Measurements from ENCODE around the gene NRAS. TPM values are rescaled to one million over a fixed set of nuclear protein-coding genes. Genes with fewer than 3 reads are reported as not detected.

The NRAS gene
- total RNA-seq, 1 experiment from 2014 or later = 29.1 TPM

DNA sequence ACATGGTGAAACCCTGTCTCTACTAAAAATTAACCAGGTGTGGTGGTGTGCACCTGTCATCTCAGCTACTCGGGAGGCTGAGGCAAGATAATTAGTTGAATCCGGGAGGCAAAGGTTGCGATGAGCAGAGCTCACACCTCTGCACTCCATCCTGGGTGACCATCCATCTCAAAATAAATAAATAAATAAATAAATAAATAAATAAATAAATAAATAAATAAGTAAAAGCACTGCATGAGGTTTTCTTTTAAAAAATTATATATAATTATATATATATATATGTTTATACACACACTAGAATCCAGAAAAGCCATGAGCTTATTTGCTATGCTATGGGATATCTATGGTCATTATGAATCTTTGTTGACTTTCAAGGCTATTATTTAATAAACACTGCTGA, 23.6 kb downstream of the NRAS start:
- Mint-ChIP-seq H3K9me3 (ENCODE audit: low read depth, unreplicated experiment) (no peaks in the 10 kb centered on the region), H3K27me3 (ENCODE audit: unreplicated experiment) (peaks cover 30% of the 10 kb centered on the region), H3K36me3 (ENCODE audit: insufficient read depth, unreplicated experiment) (no peaks in the 10 kb centered on the region), H3K4me1 (ENCODE audit: low read depth, unreplicated experiment) (no peaks in the 10 kb centered on the region), H3K27ac (ENCODE audit: unreplicated experiment) (no peak overlapping the region), H3K4me3 (ENCODE audit: low read depth, unreplicated experiment) (no peak overlapping the region)
- intact Hi-C loops (cut with micrococcal nuclease; ENCODE audit: unreplicated experiment) = no loop called here
- BruUV-seq (replicated peaks) = no TSS peak
- TF ChIP-seq, protein P1, sequence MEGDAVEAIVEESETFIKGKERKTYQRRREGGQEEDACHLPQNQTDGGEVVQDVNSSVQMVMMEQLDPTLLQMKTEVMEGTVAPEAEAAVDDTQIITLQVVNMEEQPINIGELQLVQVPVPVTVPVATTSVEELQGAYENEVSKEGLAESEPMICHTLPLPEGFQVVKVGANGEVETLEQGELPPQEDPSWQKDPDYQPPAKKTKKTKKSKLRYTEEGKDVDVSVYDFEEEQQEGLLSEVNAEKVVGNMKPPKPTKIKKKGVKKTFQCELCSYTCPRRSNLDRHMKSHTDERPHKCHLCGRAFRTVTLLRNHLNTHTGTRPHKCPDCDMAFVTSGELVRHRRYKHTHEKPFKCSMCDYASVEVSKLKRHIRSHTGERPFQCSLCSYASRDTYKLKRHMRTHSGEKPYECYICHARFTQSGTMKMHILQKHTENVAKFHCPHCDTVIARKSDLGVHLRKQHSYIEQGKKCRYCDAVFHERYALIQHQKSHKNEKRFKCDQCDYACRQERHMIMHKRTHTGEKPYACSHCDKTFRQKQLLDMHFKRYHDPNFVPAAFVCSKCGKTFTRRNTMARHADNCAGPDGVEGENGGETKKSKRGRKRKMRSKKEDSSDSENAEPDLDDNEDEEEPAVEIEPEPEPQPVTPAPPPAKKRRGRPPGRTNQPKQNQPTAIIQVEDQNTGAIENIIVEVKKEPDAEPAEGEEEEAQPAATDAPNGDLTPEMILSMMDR (IDR thresholded peaks at IDR 0.05; ENCODE audit: unreplicated experiment) = no peak
- CTCF ChIA-PET = no interaction called here
- DNase-seq = no peak

DNA sequence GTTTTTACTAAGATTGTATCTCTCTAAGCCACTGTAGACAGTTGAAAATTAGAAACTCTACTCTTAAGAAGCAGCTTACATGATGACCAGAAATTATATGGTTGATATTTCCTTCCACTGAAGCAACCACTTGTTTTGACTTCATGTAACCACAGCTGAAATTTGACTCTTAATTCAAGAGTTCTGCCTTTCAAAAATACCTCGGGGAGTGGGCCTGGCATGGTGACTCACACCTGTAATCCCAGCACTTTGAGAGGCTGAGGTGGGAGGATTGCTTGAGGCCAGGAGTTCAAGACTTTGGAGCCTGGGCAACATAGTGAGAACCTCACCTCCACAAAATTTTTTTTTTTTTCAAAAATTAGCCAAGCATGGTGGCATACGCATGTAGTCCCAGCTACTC, 25.5 kb downstream of the NRAS start:
- H3K27ac Mint-ChIP-seq (ENCODE audit: unreplicated experiment) = no peak overlapping the region
- no peaks in the 10 kb centered on the region for H3K36me3 Mint-ChIP-seq (ENCODE audit: insufficient read depth, unreplicated experiment)
- TF ChIP-seq, protein P1 (IDR thresholded peaks at IDR 0.05; ENCODE audit: unreplicated experiment) = no peak
- no peaks in the 10 kb centered on the region for H3K9me3 Mint-ChIP-seq (ENCODE audit: low read depth, unreplicated experiment)
- DNase-seq = no peak
- BruUV-seq (replicated peaks) = no TSS peak
- H3K4me1 Mint-ChIP-seq (ENCODE audit: low read depth, unreplicated experiment) = no peaks in the 10 kb centered on the region
- peaks cover 49% of the 10 kb centered on the region for H3K27me3 Mint-ChIP-seq (ENCODE audit: unreplicated experiment)
- intact Hi-C loops (cut with micrococcal nuclease; ENCODE audit: unreplicated experiment) = no loop called here
- CTCF ChIA-PET = interaction anchor here (0.7 kb wide), 1 partner anchor 902 kb away, joined by 3 read pairs; no protein-coding TSS in a partner anchor
- H3K4me3 Mint-ChIP-seq (ENCODE audit: low read depth, unreplicated experiment) = no peak overlapping the region

DNA sequence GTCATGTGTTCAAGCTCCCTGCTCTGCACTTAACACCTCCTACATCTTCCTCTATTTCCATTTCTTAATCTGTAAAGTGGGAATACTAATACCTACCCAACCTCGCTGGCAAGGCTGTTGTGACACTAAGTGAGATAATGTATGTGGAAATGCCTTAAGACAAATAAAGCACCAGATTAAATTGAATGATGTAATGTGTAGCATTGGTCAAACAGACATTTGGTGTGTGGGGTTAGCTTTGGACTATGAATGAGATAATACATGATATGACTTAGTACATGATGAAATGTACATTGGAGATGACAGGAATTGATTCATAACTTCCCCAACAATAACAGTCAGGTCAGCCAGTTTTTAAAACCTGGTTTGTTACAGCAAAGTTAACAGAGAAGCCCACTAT, 26.4 kb downstream of the NRAS start:
- no peak overlapping the region for H3K4me3 Mint-ChIP-seq (ENCODE audit: low read depth, unreplicated experiment)
- TF ChIP-seq, protein P1 (IDR thresholded peaks at IDR 0.05; ENCODE audit: unreplicated experiment) = no peak
- no peaks in the 10 kb centered on the region for H3K9me3 Mint-ChIP-seq (ENCODE audit: low read depth, unreplicated experiment)
- H3K36me3 Mint-ChIP-seq (ENCODE audit: insufficient read depth, unreplicated experiment) = no peaks in the 10 kb centered on the region
- BruUV-seq (replicated peaks) = no TSS peak
- CTCF ChIA-PET = interaction anchor here (0.5 kb wide), 1 partner anchor 287 kb away, joined by 3 read pairs; no protein-coding TSS in a partner anchor
- no peaks in the 10 kb centered on the region for H3K4me1 Mint-ChIP-seq (ENCODE audit: low read depth, unreplicated experiment)
- H3K27me3 Mint-ChIP-seq (ENCODE audit: unreplicated experiment) = peaks cover 58% of the 10 kb centered on the region
- H3K27ac Mint-ChIP-seq (ENCODE audit: unreplicated experiment) = no peak overlapping the region
- DNase-seq = no peak
- intact Hi-C loops (cut with micrococcal nuclease; ENCODE audit: unreplicated experiment) = no loop called here

DNA sequence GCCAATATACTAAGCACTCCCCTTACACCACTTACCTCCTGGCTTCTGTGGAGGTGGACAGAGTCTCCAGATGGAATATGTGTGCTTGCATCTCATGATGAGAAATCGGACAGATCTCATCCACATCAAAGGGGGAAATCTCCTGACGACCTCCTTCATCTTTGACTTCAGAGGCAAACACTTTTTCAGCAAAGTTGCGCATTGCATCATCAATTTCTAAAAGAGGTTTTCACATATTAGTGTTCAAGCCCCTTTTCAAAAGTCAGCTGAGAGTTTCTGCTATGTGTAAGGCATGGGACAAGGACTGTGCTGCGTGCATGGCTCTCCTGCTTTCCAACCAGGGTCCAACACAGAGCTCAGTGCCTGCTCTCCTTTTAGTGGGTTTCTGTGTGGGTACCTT, 28.0 kb downstream of the NRAS start:
- Mint-ChIP-seq H3K36me3 (ENCODE audit: insufficient read depth, unreplicated experiment) (no peaks in the 10 kb centered on the region), H3K4me3 (ENCODE audit: low read depth, unreplicated experiment) (no peak overlapping the region), H3K9me3 (ENCODE audit: low read depth, unreplicated experiment) (no peaks in the 10 kb centered on the region), H3K4me1 (ENCODE audit: low read depth, unreplicated experiment) (no peaks in the 10 kb centered on the region), H3K27ac (ENCODE audit: unreplicated experiment) (no peak overlapping the region), H3K27me3 (ENCODE audit: unreplicated experiment) (peaks cover 70% of the 10 kb centered on the region)
- intact Hi-C loops (cut with micrococcal nuclease; ENCODE audit: unreplicated experiment) = no loop called here
- no TSS peak for BruUV-seq (replicated peaks)
- CTCF ChIA-PET = no interaction called here
- TF ChIP-seq, protein P1 (IDR thresholded peaks at IDR 0.05; ENCODE audit: unreplicated experiment) = no peak
- no peak for DNase-seq

Data from Calu3 (cell line).